Measurements from ENCODE around the gene PXMP2.
"Not testable (repeated sequence)": the region's sequence is repeated elsewhere in the genome, so short reads cannot be mapped to it uniquely, and the experiment has no call there.

The PXMP2 gene

DNA sequence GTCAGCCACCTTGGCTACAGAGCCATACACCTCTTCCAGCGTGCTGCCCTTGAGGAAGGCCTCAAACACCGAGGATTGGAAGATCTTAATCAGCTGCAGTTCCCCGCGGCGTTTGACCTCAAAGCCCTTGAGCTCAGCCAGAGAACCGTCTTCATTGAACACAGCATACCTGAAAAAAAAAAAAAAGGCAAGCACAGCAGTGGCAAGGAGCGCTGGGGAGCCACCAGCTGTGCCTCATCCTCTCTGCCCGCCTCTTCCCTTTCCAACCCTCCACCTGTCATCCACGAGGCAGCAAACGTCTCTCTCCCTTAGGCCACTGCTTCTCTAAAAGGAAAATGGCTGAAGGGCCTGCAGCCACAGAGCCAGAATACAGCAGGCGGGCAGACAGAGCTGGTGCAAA lies 26.4 kb upstream of the PXMP2 start:
- no peak for DNase-seq

DNA sequence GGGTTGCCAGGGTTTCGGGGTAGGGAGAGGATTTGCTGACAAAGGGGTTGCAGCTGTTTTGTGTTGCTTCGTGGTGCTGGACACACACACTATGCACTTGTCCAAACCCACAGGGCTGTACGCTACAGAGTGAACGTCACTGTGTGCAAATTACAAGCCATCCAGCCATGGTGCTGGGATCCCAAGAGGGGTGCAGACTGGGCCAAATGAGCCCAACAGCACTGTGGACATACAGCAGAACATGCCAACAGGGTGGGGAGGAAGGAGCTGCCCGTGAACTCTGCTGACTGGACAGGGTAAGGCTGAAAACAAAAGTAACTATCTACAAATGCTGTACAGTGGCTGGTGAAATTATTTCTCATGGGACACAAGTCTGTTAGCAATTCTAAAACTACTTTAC lies 25.4 kb upstream of the PXMP2 start:
- DNase-seq = no peak

- no peak for DNase-seq
Measured at GRCh38 chr12:132662901-132663755, 24.3 kb upstream of the PXMP2 start.

- no peak for DNase-seq
Measured at GRCh38 chr12:132664206-132665148, 22.9 kb upstream of the PXMP2 start.

DNA sequence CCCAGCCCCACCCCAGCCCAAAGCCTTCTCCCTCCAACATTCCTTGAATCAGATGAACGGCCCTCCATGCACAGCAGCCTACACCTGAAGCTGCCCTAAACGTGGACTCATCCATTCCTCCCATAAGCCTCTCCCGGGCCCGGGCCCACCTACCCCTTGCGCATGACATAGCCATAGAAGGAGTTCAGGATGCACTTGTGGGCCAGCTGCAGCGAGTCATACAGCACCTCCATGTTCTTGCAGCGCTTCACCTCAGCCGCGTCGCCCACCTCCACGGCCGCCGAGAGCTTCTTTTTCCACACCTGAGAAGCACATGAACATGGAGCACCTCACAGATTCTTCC lies 22.3 kb upstream of the PXMP2 start:
- DNase-seq = no peak

- DNase-seq = no peak
Measured at GRCh38 chr12:132665794-132666193, 21.6 kb upstream of the PXMP2 start.

DNA sequence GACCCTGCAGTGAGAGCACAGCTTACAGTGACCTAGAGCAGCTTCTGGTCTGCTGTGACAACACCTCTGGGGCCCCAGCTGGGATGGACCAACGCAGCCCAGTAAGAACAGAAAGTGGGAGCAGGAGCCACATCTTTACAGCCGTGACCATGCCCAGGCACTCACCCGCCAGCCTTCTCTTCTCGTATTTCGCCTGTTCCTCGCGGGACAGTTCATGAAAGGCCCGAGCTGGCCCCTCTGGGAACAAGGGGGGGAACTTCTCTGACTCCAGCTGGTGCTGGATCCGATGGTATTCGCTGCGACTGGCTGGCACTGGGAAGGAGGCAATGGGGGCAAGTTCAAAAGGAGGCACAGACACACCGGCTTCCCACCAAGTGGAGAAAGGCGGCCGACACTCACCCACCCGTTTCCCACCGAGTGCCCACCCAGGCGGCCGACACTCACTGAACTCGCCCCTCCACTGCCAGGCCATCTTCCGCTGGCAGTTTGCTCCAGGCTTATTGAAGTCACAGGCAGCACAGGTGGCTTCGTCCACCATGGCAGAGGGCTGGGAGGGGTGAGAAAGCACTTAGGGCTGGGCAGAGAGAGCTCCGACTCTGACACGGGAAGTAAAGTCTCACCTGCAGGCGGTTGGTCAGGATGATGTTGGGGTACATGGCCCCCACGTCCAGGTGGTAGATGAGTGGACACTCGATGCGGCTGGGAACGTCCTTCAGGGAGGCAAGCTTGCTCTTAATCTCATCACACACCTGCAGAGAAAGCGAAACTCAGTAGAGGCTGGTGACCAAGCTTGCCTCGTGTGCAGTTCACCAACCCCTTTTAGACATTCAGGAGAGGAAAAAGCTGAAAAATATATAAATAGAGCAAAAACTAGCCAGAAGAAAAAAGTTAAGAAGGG lies 18.9 kb upstream of the PXMP2 start:
- DNase-seq = no peak

DNA sequence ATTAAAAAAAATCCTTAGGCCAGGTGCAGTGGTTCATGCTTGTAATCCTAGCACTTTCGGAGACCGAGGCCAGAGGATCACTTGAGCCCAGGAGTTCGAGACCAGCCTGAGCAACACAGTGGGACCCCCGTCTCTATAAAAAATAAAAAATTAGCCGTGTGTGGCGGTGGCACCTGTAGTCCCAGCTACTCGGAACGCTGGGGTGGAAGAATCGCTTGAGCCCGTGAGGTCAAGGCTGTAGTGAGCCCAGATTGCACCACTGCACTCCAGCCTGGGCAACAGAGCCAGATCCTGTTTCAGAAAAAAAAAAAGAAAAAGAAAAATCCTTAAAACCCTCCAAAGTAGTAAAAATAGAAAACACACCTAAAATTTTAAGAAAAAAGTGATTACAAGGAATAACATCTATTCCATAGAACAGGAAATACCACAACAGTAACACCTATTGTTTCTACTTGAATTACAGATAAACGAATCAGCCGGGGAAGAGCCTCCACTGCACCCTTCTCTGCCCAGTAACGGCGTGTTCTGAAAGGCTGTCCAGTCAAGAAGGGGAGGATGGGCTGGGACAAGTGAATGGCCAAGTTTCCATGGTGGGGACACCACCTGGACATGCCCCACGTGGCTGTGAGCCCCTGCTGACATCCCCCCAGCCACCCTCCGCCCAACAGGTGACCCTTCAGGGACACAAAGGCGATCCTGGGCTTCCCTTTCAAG lies 18.1 kb upstream of the PXMP2 start:
- DNase-seq = no peak

- DNase-seq = no peak
Measured at GRCh38 chr12:132672116-132672515, 15.3 kb upstream of the PXMP2 start.

DNA sequence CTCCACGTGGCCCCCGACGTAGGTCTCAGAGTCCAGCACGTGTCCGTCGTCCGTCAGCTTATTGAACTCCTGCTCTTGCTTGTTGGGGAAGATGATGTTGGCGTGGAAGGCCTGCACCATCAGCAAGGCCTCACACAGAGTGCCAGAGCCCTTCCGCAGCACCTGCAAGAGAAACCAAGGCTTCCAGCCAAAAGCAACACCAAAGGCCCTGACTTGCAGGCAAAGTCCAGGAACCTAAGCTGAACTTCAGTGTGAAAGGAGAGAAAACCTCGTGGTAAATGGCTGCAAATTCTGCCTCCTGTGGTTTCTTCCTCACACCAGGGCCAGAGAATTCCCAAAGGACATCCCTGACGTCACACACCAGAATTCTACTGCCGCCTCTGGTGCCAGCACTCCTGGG lies 14.7 kb upstream of the PXMP2 start:
- no peak for DNase-seq

GRCh38 chr12:132673288-132674179 lies 13.9 kb upstream of the PXMP2 start:
- no peak for DNase-seq

- no peak for DNase-seq
Measured at GRCh38 chr12:132674561-132674960, 12.8 kb upstream of the PXMP2 start.

DNA sequence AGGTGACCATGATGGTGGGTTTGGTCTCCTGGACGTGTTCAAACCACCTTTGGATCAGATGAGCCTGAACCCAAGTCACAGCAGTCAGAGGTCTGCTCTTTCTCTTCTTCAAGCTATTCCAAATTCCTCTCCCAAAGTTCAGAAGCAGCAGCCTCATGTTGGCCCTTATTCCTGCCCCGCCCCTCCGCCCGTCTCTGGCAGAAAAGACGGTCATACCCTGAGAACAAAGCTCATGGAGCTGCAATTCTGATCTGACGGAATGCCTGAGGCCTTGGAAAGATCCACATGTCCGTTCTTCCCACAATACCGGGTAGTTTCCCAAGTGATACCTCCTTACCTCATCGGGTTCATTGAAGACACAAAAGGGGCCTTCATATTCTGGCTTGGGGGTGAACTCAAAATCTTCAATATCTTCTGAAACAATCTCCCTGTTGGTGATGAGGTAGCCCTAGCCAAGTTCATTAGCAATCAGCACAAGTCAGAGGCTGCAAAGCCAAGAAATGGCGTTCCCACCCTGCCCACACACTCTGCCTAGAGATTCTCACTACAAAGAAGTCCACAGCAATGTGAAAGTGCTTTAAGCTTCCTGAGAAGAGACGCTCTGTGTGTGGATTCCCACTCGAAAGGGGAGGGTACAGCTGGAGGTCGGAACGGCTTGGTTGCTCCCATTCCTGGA lies 11.5 kb upstream of the PXMP2 start:
- no peak for DNase-seq

- no peak for DNase-seq
Measured at GRCh38 chr12:132677492-132677891, 9.9 kb upstream of the PXMP2 start.

GRCh38 chr12:132685400-132685799 lies 2.0 kb upstream of the PXMP2 start:
- no peak for DNase-seq

- no peak for DNase-seq
Measured at GRCh38 chr12:132686825-132687210, 569 bp upstream of the PXMP2 start.

DNA sequence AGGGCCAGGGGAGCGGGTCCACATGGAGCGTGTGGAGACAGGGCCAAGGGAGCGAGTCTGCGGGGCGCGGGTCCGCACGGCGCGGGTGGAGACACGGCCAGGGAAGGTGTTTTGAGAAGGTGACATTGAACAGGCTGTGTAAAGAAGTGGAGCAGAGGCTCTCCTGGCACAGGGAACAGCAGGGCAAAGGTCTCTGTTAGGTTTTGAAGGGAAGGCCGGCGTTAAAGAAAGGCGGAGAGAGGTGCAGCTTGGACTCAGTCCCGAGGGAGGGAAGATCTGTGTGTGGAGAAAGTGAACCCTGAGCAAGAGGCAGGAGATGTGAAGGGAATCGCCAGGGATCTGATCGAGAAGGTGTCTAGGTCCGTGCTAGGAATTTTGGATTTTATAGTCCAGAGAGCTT lies 1.8 kb downstream of the PXMP2 start:
- DNase-seq = no peak

- no peak for DNase-seq
Measured at GRCh38 chr12:132690112-132690511, 2.7 kb downstream of the PXMP2 start.

- not testable (repeated sequence) for DNase-seq
Measured at GRCh38 chr12:132692030-132692429, 4.6 kb downstream of the PXMP2 start.

GRCh38 chr12:132694888-132695287 lies 7.5 kb downstream of the PXMP2 start:
- not testable (repeated sequence) for DNase-seq

- no peak for DNase-seq
Measured at GRCh38 chr12:132695431-132695830, 8.0 kb downstream of the PXMP2 start.

Data from SHP77 treated with DMSO at 0.1 percent for 48 hours (cell line).